ENCODE measurements around the gene RBM47. TPM values are rescaled to one million over a fixed set of nuclear protein-coding genes. Genes with fewer than 3 reads are reported as not detected.

RBM47 gene
- total RNA-seq, 6 donors from 2014 or later: 111 to 448 (median 149) TPM

- H3K4me1 ChIP-seq: peaks cover 11 to 20% (median 17%) of the 10 kb centered on the region in 4 donors
- DNase-seq (no peak), ATAC-seq (ENCODE audit: low FRiP score in 2 of 2) (no peak)
- no peaks in the 10 kb centered on the region for H3K27me3 ChIP-seq
- no peak overlapping the region for H3K4me3 ChIP-seq
- 86 to 89% methylated on average over 15 of the region's 15 CpGs for WGBS, 2 donors
- TF ChIP-seq EP300 (IDR thresholded peaks at IDR 0.05) (no peak), POLR2A (IDR thresholded peaks at IDR 0.05) (no peak)
- no peak overlapping the region for H3K27ac ChIP-seq
- no peaks in the 10 kb centered on the region for H3K9me3 ChIP-seq
- H3K36me3 ChIP-seq: no peaks in the 10 kb centered on the region
Observed at GRCh38 chr4:40581254-40582140, 48.2 kb downstream of the RBM47 start.

- WGBS, 2 donors: 72 to 83% methylated on average over 3 of the region's 3 CpGs
- ATAC-seq (ENCODE audit: low FRiP score in 2 of 2) (no peak), DNase-seq (no peak)
- Histone ChIP-seq H3K9me3 (no peaks in the 10 kb centered on the region), H3K4me3 (no peak overlapping the region), H3K36me3 (no peaks in the 10 kb centered on the region), H3K27me3 (no peaks in the 10 kb centered on the region), H3K27ac (peak overlapping the region in 2 of 4 donors; percentile 3 to 41), H3K4me1 (peaks cover 22 to 31% (median 24%) of the 10 kb centered on the region in 4 donors)
- TF ChIP-seq EP300 (IDR thresholded peaks at IDR 0.05) (no peak), CTCF (IDR thresholded peaks at IDR 0.05) (no peak), POLR2AphosphoS5 (IDR thresholded peaks at IDR 0.05) (no peak), POLR2A (IDR thresholded peaks at IDR 0.05) (no peak)
Observed at GRCh38 chr4:40579983-40580382, 49.7 kb downstream of the RBM47 start.

- peaks cover 24 to 45% (median 26%) of the 10 kb centered on the region in 4 donors for H3K4me1 ChIP-seq
- TF ChIP-seq EP300 (IDR thresholded peaks at IDR 0.05): no peak
- TF ChIP-seq CTCF (IDR thresholded peaks at IDR 0.05): no peak
- no peak for TF ChIP-seq POLR2AphosphoS5 (IDR thresholded peaks at IDR 0.05)
- no peak for TF ChIP-seq POLR2A (IDR thresholded peaks at IDR 0.05)
- WGBS, 2 donors: 55 to 64% methylated on average over 5 of the region's 5 CpGs
Observed at GRCh38 chr4:40577588-40578253, 51.9 kb downstream of the RBM47 start.

GRCh38 chr4:40576651-40577480, 52.8 kb downstream of the RBM47 start:
- Histone ChIP-seq H3K4me1 (peaks cover 24 to 53% (median 27%) of the 10 kb centered on the region in 4 donors), H3K9me3 (no peaks in the 10 kb centered on the region), H3K36me3 (no peaks in the 10 kb centered on the region), H3K27ac (peak overlapping the region; percentile 71 to 85 (median 80)), H3K4me3 (peak overlapping the region in 2 of 4 donors; percentile 10 to 13), H3K27me3 (no peaks in the 10 kb centered on the region)
- DNase-seq (peak in 1 of 2 donors; percentile 98), ATAC-seq (ENCODE audit: low FRiP score in 2 of 2) (peak; percentile 94 to 98)
- TF ChIP-seq EP300 (IDR thresholded peaks at IDR 0.05): peak in 3 of 4 donors; percentile 27 to 97 (median 68)
- TF ChIP-seq CTCF (IDR thresholded peaks at IDR 0.05): no peak
- TF ChIP-seq POLR2AphosphoS5 (IDR thresholded peaks at IDR 0.05): peak; percentile 84 to 94
- no peak for TF ChIP-seq POLR2A (IDR thresholded peaks at IDR 0.05)
- WGBS, 2 donors: 10 to 21% methylated on average over 7 of the region's 7 CpGs

More at GRCh38 chr4:40577588-40578253, 51.9 kb downstream of the RBM47 start:
- no peaks in the 10 kb centered on the region for H3K36me3 ChIP-seq
- H3K4me3 ChIP-seq: no peak overlapping the region
- no peaks in the 10 kb centered on the region for H3K9me3 ChIP-seq
- no peaks in the 10 kb centered on the region for H3K27me3 ChIP-seq
- DNase-seq (no peak), ATAC-seq (ENCODE audit: low FRiP score in 2 of 2) (no peak)
- peak overlapping the region; percentile 71 to 85 (median 80) for H3K27ac ChIP-seq
